HL-60 (cell line): ENCODE results near the gene HOXD13.
A peak's percentile ranks its signal among the peaks of the same experiment; 100 is the strongest.

ENCODE experiments used
- DNase-seq, 2 experiments: peaks; one replicate each; pipeline ENCODE4 v3.0.0-alpha.2; 2010 to 2020; ENCODE audit warnings: low read depth in 1 of 2, low spot score in 1 of 2
- H3K27ac ChIP-seq: fragments of 250-450 bp; sonication (Bioruptor Pico); replicated peaks from 2 replicates; pipeline ENCODE4 v1.5.1; 2020; ENCODE audit warnings: mild to moderate bottlenecking, moderate library complexity
- H3K27me3 ChIP-seq: fragments of 250-450 bp; sonication (Bioruptor Pico); 2 replicates; pipeline ENCODE4 v1.5.1; 2021; ENCODE audit warnings: mild to moderate bottlenecking, moderate library complexity; ENCODE audit not compliant: insufficient read depth, poor library complexity, severe bottlenecking
- H3K4me3 ChIP-seq: replicated peaks from 2 replicates; pipeline ENCODE4 v1.5.1; 2011; ENCODE audit warnings: mild to moderate bottlenecking, control low read depth, low read length; ENCODE audit not compliant: insufficient read depth
- CTCF ChIP-seq: IDR thresholded peaks from one replicate; pipeline ENCODE4 v1.5.1; 2011; ENCODE audit warnings: low read length, control low read depth, inconsistent platforms; ENCODE audit not compliant: insufficient read depth
- GABPA ChIP-seq: IDR thresholded peaks from 2 replicates; pipeline ENCODE4 v1.6.1; 2012; ENCODE audit warnings: low read depth
- POLR2AphosphoS5 ChIP-seq: IDR thresholded peaks from 2 replicates; pipeline ENCODE4 v1.6.1; 2012; ENCODE audit warnings: low read depth
- REST ChIP-seq: IDR thresholded peaks from 2 replicates; pipeline ENCODE4 v1.6.1; 2012; ENCODE audit warnings: low read depth; ENCODE audit not compliant: insufficient replicate concordance
- SPI1 ChIP-seq: IDR thresholded peaks from 2 replicates; pipeline ENCODE4 v1.6.1; 2012; ENCODE audit warnings: low read depth, mild to moderate bottlenecking, borderline replicate concordance

HOXD13 gene

GRCh38 chr2:176112375-176113302, 20.1 kb downstream of the HOXD13 start:
- no peak for DNase-seq
- Histone ChIP-seq H3K27me3 (peaks cover 79% of the 10 kb centered on the region), H3K27ac (no peak overlapping the region), H3K4me3 (no peak overlapping the region)
- TF ChIP-seq GABPA (no peak), REST (no peak), POLR2AphosphoS5 (no peak), CTCF (no peak)

- no peak overlapping the region for H3K4me3 ChIP-seq
- H3K27me3 ChIP-seq: peaks cover 83% of the 10 kb centered on the region
- TF ChIP-seq GABPA (no peak), SPI1 (no peak), POLR2AphosphoS5 (no peak), CTCF (no peak), REST (no peak)
- H3K27ac ChIP-seq: no peak overlapping the region
- no peak for DNase-seq
These were observed 21.8 kb downstream of the HOXD13 start for GRCh38 chr2:176114120-176114929.

- H3K27ac ChIP-seq: no peak overlapping the region
- TF ChIP-seq CTCF (no peak), SPI1 (peak; percentile 22; the same call in 1 of the 2 replicates)
- H3K4me3 ChIP-seq: no peak overlapping the region
- H3K27me3 ChIP-seq: peaks cover 83% of the 10 kb centered on the region
- no peak for DNase-seq
These were observed 22.6 kb downstream of the HOXD13 start for GRCh38 chr2:176114930-176115625.
